Stimulated activated CD8-positive, alpha-beta memory T cell treated with anti-CD3 and anti-CD28 coated beads, Interleukin-7, amount 100 ng/mL, for 24 hours (primary cell): ENCODE data around the gene TMEM132D.

Experiments used
- DNase-seq: peaks from one replicate; pipeline ENCODE4 v3.0.0-alpha.2; 2020; ENCODE audit warnings: low read depth

Gene TMEM132D

GRCh38 chr12:129440278-129440677 is 463.5 kb downstream of the TMEM132D start:
- no peak for DNase-seq

- DNase-seq, result no peak
Measured at GRCh38 chr12:129434790-129435189, 469.0 kb downstream of the TMEM132D start.

GRCh38 chr12:129428240-129428936 is 475.4 kb downstream of the TMEM132D start:
- no peak for DNase-seq

- DNase-seq, result no peak
Measured at GRCh38 chr12:129423041-129423580, 480.7 kb downstream of the TMEM132D start.

GRCh38 chr12:129413295-129413694 is 490.5 kb downstream of the TMEM132D start:
- no peak for DNase-seq

- DNase-seq, result no peak
Measured at GRCh38 chr12:129409281-129409680, 494.5 kb downstream of the TMEM132D start.

- DNase-seq, result no peak
Measured at GRCh38 chr12:129404556-129404955, 499.3 kb downstream of the TMEM132D start.

- DNase-seq, result no peak
Measured at GRCh38 chr12:129401572-129401971, 502.3 kb downstream of the TMEM132D start.

GRCh38 chr12:129394177-129394825 is 509.5 kb downstream of the TMEM132D start:
- DNase-seq, result no peak

GRCh38 chr12:129393357-129393937 is 510.4 kb downstream of the TMEM132D start:
- no peak for DNase-seq

- DNase-seq, result no peak
Measured at GRCh38 chr12:129385637-129385990, 518.2 kb downstream of the TMEM132D start.

GRCh38 chr12:129383956-129384355 is 519.9 kb downstream of the TMEM132D start:
- DNase-seq, result no peak

GRCh38 chr12:129381715-129382114 is 522.1 kb downstream of the TMEM132D start:
- no peak for DNase-seq

- DNase-seq, result no peak
Measured at GRCh38 chr12:129379076-129379804, 524.6 kb downstream of the TMEM132D start.

GRCh38 chr12:129378496-129378895 is 525.3 kb downstream of the TMEM132D start:
- DNase-seq, result no peak

GRCh38 chr12:129373746-129374145 is 530.1 kb downstream of the TMEM132D start:
- no peak for DNase-seq

- DNase-seq, result no peak
Measured at GRCh38 chr12:129372876-129373275, 530.9 kb downstream of the TMEM132D start.

GRCh38 chr12:129372348-129372747 is 531.5 kb downstream of the TMEM132D start:
- no peak for DNase-seq

- DNase-seq, result no peak
Measured at GRCh38 chr12:129371268-129371667, 532.6 kb downstream of the TMEM132D start.

GRCh38 chr12:129366656-129367055 is 537.2 kb downstream of the TMEM132D start:
- DNase-seq, result no peak

GRCh38 chr12:129363041-129363440 is 540.8 kb downstream of the TMEM132D start:
- no peak for DNase-seq

GRCh38 chr12:129357233-129357632 is 546.6 kb downstream of the TMEM132D start:
- no peak for DNase-seq

- no peak for DNase-seq
Measured at GRCh38 chr12:129351481-129351880, 552.3 kb downstream of the TMEM132D start.
